DLD1 (cell line): ENCODE measurements around the gene FAIM.
"Not testable (repeated sequence)": the region's sequence is repeated elsewhere in the genome, so short reads cannot be mapped to it uniquely, and the experiment has no call there.

Experiments used
- in situ Hi-C: cut with HindIII; loops from 2 replicates; pipeline ENCODE4 v1.10.0; 2017; ENCODE audit warnings: low sequenced_read_pairs

The FAIM gene

DNA sequence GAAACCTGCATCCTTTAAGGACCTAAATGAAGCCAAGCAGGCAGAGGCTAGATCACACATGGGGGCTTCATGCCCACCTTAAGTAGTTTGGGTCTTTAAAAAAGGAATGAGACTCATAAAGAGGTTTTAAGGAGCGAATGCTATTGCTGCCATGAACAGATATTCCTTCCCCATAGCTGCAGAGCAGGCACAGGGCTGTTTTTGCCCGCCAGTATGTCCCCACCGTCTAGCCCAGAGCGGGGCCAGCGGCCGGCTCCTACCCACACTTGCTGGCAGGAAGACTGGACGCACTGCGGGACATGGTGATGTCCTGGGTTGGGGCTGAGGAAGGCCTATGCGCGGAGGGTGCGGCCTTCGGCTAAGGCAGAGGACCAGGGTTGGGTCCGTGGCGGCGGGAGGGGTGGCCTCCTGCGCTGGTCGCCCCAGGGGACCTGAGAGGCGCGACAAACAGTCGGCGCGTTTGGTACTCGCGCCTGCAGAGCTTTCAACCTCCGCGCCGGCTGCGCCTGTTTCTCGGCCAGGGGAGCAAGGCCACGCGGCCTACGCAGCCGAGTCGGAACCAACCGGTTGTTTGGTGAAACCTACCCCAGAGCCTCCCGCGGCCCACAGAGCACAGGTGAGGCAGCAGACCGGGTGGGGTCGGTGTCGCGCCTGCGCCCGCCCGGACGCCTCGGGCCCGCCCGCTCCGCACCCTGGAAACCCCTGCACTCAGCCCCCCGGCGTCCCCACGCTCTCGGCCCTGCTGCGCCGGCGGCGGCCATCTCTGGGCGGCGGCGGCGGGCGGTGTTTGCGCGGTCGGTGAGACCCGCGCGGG, at the start of gene FAIM:
Gene FAIM (plus strand): TSS at position 450 of the 814 bp plus-strand sequence. CDS start 10,956 bp downstream, outside the sequence.
- in situ Hi-C loops = no loop called here

- in situ Hi-C loops = no loop called here
These were observed 49.4 kb upstream of the FAIM start for GRCh38 chr3:138559134-138559533.

DNA sequence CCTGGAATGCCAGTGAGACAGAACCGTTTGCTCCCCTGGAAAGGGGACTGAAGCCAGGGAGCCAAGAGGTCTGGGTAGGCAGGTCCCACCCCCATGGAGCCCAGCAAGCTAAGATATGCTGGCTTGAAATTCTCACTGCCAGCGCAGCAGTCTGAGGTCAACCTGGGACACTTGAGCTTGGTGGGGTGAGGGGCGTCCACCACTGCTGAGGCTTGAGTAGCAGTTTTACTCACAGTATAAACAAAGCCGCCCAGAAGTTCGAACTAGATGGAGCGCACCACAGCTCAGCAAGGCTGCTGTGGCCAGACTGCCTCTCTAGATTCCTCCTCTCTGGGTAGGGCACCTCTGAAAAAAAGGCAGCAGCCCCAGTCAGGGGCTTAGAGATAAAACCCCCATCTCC, 48.1 kb upstream of the FAIM start:
- in situ Hi-C loops = no loop called here

DNA sequence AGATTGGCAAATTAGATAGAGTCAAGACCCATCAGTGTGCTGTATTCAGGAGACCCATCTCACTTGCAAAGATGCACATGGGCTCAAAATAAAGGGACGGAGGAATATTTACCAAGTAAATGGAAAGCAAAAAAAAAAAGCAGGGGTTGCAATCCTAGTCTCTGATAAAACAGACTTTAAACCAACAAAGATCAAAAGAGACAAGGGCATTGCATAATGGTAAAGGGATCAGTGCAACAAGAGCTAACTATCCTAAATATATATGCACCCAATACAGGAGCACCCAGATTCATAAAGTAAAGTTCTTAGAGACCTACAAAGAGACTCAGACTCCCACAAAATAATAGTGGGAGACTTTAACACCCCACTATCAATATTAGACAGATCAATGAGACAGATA, 45.7 kb upstream of the FAIM start:
- in situ Hi-C loops = not testable (repeated sequence)

- in situ Hi-C loops = not testable (repeated sequence)
These were observed 42.3 kb upstream of the FAIM start for GRCh38 chr3:138566293-138566692.

GRCh38 chr3:138567403-138567802, 41.2 kb upstream of the FAIM start:
- in situ Hi-C loops = no loop called here

DNA sequence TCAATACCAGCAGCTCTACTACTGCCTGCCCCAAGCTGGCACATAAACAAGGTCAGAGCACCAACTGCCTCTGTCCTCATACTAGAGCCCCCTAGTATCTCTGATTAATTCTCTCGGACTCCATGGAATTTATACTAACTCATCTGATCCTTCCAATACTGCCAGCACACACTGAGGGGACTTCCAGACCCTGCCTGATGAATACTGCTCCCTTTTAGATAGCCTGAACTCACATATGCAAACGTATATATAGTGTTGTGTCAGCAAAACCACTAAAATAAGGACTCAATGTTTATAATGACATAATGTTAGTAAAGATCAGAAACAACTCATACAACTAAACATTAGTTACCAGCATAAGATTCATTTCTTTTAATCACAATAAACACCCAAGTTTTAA, 39.5 kb upstream of the FAIM start:
- in situ Hi-C loops = no loop called here

DNA sequence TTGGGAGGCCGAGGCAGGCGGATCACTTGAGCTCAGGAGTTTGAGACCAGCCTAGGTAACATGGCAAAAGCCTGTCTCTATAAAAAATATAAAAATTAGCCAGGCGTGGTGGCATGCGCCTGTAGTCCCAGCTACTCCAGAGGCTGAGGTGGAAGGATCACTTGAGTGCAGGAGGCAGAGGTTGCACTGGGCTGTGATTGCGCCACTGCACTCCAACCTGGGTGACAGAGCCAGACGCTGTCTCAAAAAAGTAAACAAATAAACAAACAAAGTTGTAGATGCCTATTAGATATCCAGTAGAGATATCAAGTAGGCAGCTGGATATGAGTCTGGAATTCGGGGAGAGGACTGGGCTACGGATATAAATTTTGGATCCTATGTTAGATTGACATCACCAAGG, 38.9 kb upstream of the FAIM start:
- in situ Hi-C loops = not testable (repeated sequence)

- in situ Hi-C loops = no loop called here
These were observed 35.4 kb upstream of the FAIM start for GRCh38 chr3:138573138-138573537.

DNA sequence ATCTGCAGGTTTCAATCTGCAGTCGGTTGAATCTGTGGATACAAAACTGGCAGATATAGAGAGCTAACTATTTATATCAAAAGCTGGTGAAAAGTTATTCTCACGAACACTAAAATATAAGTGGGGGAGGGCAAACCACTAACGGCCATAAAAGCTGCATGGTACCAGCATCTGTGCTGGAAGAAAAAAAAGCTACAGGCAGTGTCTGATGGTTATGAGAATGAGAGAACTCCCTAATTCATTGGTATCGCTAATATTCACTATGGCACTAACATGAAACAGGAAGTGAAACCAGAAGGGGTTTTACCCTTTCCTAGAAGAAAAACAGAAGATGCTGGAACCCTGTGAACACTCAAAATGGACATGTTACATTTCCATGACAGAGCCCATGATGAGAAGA, 30.4 kb upstream of the FAIM start:
- in situ Hi-C loops = no loop called here

DNA sequence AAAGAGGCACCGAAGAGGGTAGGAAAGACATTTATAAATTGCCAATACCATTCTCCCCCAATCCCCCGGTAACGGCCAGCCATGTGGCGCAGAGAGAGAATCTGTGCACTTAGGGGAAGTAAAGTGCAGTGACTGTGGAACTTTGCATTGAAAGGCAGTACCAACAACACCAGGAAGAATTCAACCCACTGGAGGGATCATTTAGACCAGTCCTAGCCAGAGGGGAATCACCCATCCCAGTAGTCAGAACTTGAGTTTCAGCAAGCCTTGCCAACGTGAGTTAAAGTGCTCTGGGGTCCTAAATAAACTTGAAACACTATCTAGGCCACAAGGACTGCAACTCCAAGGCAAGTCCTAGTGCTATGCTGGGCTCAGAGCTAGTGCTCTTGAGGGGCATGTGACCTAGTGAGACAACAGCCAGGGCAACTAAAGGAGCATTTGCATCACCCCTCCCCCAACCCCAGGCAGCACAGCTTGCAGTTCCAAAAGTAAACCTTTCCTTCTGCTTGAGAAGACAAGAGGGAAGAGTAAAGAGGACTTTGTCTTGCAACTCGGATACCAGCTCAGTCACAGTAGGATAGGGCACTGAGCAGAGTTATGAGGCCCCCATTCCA, 29.5 kb upstream of the FAIM start:
- in situ Hi-C loops = no loop called here

GRCh38 chr3:138587374-138587773, 21.2 kb upstream of the FAIM start:
- in situ Hi-C loops = no loop called here

GRCh38 chr3:138588445-138588844, 20.1 kb upstream of the FAIM start:
- in situ Hi-C loops = no loop called here

DNA sequence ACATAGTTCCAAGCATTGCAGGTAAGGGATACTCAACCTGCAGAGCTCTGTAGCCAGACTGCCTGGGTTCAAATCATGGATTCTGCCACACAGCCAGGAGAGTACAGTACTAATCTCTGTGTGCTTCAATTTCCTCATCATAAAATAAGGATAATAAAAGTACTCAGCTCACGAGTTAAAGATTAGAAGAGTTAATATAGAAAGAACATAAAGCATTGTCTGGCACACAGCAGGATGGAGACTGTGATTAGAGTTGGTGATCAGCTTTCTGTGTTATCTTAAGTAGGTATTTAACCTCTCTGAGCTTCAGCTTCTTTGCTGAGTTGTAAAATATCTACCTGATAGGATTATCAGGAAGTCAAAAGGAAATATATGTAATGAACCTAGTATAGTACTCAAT, 17.2 kb upstream of the FAIM start:
- in situ Hi-C loops = no loop called here

DNA sequence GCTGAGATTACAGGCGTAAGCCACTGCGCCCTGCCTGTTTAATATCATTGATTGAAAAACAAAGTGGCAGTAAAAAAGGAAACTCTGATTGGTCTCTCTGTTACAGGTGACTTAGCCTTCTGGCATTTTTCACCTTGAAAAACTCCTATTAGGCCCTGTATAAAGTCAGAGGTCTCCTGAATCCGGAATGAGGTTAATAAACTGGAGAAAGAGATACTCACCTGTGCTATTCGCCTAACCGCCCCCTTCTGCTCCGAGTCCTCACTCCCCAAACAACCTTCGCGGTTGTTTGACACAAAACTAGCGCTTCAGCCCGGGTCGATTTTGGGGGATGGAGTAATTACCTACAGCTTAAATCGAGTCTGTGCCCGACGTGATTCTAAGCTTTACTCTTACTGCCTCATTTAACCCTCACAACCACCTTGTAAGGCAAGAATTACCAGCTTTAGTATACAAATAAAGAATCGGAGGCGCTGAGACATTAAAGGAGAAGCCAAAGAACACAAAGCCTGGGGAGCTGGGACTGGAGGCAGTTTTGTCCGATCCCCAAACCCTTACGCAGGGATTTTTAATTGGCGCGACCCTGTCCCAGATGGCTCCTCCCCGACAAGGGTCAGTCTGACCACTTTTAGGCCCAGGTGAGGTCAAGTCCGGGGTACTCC, 15.0 kb upstream of the FAIM start:
- in situ Hi-C loops = no loop called here

DNA sequence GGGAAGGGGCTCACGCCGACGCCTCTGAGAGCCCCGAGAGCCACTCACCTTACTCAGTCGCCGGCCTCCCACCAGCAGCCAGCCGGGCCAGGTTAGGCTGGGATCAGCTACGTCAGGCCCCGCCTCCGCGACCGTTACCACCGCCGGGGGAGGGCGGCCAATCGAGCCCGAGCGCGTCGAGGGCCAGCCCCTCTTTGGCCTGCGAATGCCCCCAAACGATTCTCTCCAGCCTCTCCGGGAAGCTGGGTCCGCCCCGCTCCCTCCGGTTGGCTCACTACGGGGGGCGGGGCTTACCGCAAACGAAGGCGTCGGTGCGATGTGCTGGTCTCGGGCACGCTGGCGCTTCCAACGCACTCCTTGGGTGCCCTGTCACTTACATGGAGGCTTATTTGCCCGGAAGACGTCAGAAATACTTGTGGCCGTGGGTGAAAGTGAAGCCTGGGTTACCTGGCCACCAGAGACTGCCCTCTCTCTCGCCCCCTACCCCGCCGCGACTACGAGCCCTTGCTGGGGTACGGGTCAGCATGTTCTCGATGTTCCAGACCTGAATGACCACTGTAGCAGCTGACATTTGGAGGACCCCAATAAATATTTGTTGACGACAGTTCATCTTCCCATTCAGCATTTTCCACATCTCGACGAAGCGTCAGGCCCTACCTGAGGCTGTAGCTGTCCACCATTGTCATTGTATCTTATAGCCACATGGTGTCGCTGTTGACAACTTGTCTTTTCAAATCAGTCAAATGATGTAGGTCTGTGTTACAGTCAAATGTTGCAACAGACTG, 14.2 kb upstream of the FAIM start, which contains the start of gene CEP70:
Gene CEP70 (minus strand): TSS at position 111 of the 785 bp plus-strand sequence. CDS start 21,333 bp downstream, outside the sequence.
- in situ Hi-C loops = no loop called here

DNA sequence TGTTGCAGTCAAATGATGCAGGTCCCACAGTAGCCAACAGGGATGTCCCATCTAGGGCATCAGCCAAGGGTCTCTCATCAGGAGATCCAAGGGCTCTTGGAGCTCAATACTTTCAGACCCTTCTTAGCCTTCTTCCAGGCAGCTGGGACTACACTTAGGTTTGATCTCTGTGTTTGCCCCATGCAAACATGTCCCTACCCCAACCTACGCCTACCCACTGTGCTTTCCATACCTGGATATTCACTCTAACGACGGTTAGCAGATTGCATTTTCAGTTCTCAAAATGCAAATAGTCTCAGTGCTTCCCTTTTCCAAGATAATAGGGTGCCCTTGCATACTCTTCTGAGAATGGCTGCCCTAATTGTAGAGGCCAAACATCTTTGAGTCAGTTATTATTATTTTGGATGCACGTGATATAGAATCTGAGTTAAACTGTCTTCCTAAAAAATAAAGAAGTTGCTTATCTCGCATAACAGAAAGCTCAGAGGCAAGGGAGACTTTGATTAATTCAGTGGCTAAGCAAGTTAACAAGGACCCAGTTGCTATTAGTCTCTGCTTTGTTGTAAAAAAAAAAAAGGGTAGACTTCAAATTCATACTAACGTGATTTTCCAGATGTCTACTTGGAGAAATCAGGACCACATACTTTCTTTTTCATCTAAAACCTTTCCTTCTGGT, 13.5 kb upstream of the FAIM start:
- in situ Hi-C loops = no loop called here

DNA sequence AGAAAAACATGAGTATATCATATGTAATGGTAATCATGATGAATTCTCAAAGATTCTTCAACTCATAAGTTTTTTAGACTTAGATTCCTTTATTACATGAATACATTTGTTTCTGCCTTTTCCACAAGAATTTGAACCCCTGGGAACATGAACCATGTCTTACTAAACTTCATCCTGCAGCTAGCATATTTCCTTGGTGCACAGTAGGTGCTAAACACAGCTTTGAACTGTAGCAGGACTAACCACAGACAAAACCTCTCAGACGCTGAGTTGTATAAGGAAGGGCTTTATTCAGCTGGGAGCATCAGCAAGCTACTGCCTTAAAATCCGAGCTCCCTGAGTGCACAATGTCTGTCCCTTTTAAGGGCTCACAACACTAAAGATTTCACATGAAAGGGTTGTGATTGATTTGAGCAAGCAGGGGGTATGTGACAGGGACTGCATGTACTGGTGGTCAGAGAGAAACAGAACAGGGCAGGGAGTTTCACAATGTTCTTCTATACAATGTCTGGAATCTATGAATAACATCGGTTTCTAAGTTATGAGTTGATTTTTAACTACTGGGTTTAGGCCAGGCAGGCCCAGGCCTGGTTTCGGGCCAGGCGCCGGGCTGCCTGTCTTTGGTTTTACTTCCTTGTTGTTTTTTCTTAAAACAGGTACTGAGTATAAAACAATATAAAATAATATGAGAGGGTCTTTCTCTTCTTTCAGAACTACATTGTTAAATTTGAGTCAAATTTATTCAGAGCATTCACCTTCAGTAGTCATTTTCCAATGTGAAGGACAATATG, 11.2 kb upstream of the FAIM start:
- in situ Hi-C loops = not testable (repeated sequence)

GRCh38 chr3:138598534-138598933, 10.0 kb upstream of the FAIM start:
- in situ Hi-C loops = no loop called here
